GM19324 (cell line): Measurements from ENCODE around the gene EHD4.

ENCODE experiments used
- ATAC-seq: cut with Tn5 transposase; IDR thresholded peaks from one replicate; pipeline ENCODE4 v1.9.1; 2021; ENCODE audit warnings: mild to moderate bottlenecking, moderate library complexity; ENCODE audit not compliant: unreplicated experiment, low FRiP score

The EHD4 gene

GRCh38 chr15:41981371-41982132 lies 9.2 kb upstream of the EHD4 start:
- ATAC-seq, result no peak

DNA sequence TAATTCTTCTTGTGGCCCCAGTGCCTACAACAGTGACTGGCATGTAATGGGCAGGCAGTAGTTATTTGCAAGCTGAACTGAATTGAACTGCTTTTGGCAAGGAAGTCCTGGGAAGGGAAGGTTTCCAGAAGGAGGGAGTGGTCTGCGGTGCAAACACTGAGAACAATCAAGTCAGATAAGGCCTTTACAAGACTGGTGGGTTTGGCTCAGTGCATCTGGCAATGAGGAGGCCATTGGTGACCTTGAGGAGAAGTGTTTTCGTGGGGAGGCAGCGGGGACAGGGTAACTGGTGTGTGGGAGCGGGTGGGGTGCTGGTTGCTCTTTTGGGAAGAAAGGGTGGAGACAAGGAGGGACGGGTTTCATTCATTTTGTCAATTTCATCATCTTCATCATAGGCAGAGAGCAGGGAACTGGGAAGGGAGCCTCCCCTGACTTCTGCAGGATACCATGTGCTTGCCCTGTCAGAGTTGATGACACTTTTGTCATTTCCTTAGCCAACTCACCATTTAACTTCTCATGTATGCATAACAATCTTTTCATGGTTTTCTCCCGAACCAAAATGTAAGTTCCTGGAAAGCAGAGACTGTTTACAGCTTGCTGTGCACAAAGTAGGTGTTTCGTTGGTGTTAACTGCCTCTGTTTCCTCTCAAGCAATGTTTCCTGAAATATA lies 8.4 kb upstream of the EHD4 start:
- no peak for ATAC-seq

- no peak for ATAC-seq
Measured at GRCh38 chr15:41979493-41980266, 7.3 kb upstream of the EHD4 start.

- no peak for ATAC-seq
Measured at GRCh38 chr15:41978534-41978933, 6.2 kb upstream of the EHD4 start.

GRCh38 chr15:41977757-41978383 lies 5.5 kb upstream of the EHD4 start:
- no peak for ATAC-seq

- no peak for ATAC-seq
Measured at GRCh38 chr15:41975669-41976068, 3.3 kb upstream of the EHD4 start.

GRCh38 chr15:41974041-41974440 lies 1.7 kb upstream of the EHD4 start:
- ATAC-seq, result no peak

DNA sequence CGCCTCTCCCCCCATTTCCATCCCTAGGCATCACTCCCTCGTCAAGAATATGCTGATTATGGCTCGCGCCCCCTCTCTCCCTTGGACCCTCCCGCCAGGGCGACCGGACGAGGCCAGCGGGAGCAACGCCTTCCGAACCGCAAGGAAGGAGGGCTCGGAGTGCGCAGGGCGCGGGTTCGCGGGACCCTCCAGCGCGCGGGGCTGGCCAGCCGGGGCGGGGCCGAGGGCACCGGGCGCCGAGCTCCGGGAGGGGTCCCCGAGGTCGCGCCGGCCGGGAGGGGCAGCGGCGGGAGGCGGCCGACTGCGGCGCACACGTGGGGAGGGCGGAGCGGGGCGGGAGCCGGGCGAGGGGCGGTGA lies 483 bp downstream of the EHD4 start:
- peak; percentile 24 for ATAC-seq

- peak; percentile 45 for ATAC-seq
Measured at GRCh38 chr15:41971089-41971894, 1.1 kb downstream of the EHD4 start.

DNA sequence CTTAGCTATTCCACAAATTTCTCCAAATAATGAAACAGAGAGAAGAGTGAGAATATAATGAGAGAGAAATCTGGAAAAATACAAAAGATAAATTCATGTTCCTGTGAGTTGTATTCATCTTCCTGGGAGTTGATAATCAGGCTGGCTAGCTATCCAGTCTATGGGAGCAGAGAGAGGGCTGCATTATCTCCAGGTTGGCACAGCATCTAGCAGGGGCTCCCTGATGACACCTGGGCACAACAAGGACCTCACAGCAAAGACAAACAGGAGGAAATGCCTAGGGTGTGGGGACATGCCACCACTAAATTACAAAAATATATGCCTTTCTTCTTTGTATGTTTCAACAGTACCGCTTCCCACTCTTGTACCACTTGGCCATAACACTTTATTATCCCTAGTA lies 1.9 kb downstream of the EHD4 start:
- no peak for ATAC-seq

- ATAC-seq, result no peak
Measured at GRCh38 chr15:41969851-41970431, 2.4 kb downstream of the EHD4 start.

DNA sequence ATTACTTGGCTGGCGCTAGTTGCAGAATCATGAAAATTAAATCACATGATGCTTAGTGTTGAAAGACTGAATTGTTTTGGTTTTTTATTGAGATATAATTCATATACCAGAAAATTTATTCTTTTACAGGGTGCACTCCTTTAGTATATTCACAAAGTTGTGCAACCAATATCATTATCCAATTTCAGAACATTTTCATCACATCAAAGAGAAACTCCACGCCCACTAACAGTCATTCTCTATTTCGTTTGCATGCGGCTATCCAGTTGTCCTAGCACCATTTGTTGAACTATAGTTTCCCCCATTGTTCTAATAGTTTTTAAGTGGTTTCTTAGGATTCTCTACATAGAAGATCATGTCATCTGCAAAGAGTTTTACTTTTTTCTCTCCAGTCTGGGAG lies 3.7 kb downstream of the EHD4 start:
- ATAC-seq, result no peak

- no peak for ATAC-seq
Measured at GRCh38 chr15:41967506-41968206, 4.7 kb downstream of the EHD4 start.

GRCh38 chr15:41966920-41967465 lies 5.4 kb downstream of the EHD4 start:
- ATAC-seq, result no peak

DNA sequence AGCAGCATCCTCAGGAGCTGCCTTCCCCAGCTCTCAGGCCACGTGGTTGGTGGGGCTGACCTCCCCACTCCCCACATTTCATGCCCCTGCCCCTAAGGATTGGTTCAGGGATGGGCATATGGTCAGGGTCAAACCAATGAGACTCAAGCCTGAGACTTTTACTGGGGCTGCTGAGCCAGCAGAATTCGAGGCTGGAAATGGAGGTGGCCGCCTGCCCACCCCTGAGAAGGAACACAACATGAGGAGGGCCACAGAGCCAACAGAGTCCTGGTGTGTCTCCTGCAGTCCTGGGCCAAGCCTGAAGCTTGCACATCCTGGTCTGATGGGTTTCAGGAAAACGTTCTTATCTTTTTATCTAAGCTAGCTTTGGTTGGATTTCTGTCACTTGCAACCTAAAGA lies 5.9 kb downstream of the EHD4 start:
- no peak for ATAC-seq

GRCh38 chr15:41965441-41966413 lies 6.6 kb downstream of the EHD4 start:
- ATAC-seq, result no peak

GRCh38 chr15:41961595-41962202 lies 10.7 kb downstream of the EHD4 start:
- ATAC-seq, result no peak
